Activated T-helper 9 cell treated with anti-CD3 and anti-CD28 coated beads, Interleukin-2, amount 50 U/mL, for 16 hours (primary cell): ENCODE results near the gene MRPL42.

Experiments used
- DNase-seq: peaks from one replicate; pipeline ENCODE4 v3.0.0-alpha.2; 2020; ENCODE audit warnings: low read depth

The MRPL42 gene

DNA sequence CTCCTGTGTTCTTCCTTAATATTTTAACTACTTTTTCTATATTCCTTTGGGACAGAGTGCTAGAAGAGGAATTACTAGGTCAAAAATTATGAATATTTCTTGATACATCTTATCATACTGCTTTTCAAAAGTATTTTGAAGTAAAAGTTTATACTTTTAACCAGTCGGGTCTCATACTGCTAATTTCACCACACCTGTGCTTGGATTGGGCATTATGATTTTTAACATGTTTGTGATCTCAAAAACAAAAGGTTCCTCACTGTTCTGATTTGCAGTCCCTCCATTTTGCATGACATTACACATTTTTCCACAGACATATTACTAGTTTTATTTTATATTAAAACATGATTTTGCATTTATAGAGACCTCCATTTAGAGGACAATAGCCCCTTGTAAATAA, 32.9 kb downstream of the MRPL42 start:
- DNase-seq = no peak

DNA sequence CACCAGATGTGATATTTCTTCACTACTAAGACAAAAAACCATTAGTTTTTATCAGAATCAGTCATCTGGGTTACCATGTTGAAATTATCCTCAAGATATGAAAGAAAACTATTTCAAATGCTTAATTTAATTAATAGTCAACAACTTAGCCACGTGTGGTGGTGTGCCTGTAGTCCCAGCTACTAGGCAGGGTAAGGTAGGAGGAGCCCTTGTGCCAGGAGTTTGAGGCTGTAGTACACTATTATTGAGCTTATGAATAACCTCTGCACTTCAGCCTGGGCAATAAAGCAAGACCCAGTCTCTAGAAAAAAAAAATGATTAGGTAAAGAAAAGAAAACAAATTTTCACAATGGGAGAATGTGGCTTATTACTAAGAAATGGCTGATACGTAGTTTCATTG, 33.4 kb downstream of the MRPL42 start:
- no peak for DNase-seq

DNA sequence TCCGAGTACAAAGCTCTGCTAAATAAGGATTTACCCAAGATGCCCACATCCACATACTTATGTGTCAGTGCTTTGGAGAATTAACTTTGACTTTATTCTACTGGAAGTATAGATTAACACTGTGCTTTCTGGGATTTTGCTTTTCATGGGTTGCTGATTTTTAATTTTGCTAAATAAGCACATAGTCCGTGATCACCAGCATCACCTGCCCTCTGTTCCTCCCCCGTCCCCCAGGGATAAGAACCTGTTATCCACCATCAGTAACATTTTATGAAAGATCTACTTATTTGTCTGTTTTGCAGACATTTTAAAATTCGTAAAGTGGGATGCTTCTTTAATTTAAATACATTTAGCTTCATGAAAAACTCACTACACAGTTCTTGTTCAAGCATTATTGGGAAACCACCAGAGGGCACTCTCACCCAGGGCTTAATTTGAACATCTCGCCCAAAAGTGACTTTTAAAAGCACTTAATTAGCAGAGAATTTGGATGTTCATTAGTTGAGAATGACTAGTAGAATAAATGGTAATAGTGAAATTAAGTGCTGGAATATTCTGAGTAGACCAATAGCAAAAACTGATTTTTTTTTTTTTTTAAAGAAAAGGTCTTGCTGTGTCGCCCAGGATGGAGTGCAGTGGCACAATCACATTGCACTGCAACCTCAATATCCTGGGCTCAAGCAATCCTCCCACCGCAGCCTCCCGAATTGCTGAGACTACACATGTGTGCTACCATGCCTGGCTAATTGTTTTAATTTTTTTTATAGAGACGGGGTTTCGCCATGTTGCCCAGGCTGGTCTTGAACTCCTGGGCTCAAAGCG, 35.7 kb downstream of the MRPL42 start:
- peak; percentile 36 for DNase-seq

DNA sequence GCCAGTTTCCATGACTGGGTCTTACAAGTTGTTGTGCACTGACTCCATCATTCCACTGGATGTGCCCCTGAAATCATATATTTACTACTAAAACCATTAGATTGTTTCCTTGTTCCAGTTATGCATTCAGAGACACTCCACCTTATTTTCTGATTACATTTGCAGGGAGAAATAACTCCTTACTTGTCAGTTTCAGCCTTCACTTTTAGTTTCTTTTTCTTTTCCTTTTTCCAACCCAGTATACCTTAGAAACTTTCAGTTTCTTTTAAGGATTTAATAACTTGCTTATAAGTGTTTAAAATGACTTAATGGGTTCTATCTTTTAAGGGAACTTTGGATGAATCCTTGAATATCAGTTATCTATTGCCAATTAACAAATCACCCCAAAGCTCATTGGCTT, 39.9 kb downstream of the MRPL42 start:
- DNase-seq = no peak

DNA sequence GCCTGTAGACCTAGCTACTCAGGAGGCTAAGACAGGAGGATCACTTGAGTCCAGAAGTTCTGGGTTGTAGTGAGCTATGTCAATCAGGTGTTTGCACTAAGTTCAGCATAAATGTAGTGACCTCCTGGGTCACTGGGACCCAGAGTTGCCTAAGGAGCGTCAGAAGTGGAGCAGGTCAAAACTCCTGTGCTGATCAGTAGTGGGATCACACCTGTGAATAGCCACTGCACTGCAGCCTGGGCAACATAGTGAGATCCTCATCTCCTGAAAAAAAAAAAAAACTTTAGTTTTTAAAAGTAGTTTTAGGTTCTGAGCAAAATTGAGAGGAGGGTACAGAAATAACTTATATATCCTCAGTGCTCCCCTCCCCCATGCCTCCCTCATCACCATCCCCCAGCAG, 42.2 kb downstream of the MRPL42 start:
- DNase-seq = no peak

DNA sequence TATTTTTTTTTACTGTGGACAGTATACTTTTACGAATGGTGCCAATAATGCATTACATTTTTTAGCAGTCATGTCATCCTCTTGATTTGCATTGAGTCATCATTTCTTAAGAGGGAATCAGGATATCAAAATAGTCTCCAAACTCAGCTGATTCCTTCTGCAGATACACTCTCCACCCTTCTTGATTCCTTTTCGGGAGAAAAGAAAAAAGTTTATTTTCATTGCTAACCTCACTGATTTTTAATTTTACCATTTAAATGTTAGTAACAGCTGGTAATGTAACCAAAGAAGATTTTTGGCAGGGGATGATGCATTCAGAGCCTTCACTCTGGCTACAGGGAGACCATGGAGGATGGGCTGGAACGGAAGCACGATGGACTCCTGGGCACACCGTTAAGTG, 47.5 kb downstream of the MRPL42 start:
- no peak for DNase-seq

DNA sequence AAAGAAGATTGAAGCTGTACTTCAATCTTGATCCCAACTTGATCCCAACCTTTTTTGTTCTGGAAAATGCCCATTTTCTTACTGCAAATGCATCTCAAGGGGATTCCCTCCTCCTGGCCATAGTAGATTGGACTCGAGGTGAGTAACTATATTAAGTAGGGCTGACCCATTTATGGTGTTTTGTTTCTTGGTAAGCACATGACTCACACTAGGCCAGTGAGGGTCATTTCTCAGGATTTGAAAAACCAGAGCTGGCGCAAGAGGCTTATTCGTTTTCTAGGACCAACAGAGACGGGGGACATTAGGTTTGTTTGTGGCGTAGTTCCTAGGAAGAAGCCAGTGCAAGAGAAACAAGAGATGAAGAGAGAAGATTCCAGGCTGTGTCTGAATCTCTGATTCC, 51.4 kb downstream of the MRPL42 start:
- no peak for DNase-seq

DNA sequence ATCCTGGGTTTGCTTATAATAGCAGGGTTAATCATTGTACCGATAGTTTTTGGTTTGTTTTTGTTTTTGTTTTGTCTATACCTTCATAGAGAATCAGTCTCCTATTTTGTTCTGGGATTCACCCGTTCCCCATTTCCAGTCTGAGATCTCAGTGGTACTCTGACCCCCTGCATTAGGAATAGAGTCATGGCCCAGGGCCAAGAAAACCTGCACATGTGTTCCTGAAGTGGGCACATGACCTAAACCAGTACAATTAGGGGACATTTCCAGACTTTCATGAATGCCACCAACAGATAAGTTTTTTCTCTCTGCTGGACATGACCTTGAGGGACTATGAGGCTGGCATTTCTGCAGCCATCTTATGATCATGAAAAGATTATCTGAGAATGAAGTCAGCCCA, 52.5 kb downstream of the MRPL42 start:
- no peak for DNase-seq

DNA sequence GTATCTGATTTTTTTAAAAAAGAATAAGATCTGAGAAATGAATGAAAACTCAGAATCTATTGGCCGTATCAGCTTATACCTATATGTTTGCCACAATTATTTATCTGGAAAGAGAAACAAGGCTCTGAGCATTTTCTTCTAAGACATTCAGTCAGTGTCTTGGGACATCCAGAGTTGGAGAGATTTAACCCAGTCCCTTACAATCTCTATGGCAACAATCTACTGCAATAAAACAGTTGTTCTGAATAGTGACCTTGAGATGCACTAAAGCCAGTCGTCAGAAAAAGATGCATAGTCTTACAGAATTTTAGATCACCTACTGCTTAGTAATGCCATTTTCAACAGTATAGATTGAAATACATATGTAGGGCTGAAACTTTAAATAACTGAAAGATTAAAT, 53.1 kb downstream of the MRPL42 start:
- DNase-seq = no peak

DNA sequence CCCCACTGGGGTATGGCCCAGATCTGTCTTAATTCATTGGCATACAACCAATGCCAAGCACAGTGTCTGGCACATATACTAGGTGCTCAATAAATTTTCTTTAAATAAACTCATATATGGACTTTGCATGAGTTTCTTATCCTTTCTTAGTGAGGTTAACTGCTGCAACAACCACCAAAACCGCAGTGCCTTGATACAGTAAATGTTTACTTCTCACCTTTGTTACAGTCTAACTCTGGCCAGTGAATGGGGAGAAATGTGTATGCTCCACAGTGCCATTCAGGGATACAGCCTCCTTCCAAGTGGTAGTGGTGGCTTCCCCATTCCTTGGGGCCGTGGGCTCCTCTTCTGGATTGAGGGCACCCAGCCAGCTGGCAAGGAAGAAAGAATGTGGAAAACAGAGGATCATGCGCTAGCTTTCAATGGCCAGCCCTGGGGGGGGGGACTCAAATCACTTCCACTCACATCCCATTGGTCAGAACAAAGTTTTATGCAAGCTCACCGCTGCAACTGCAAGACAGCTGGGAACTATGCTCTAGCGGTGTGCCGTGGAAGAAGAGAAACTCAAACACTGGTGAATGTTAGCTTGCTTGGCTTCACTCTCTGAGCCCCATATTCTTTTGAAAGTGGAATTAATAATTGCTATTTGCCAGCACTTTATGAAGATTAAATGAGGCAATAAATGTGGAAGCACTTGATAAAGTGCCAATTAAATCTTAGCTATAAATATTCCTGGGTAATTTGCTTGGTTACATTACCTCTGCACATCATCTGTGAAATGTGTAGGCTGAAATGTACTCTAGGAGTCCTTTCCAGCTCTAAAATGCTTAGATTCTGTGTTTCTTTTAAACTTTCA, 54.1 kb downstream of the MRPL42 start:
- no peak for DNase-seq

DNA sequence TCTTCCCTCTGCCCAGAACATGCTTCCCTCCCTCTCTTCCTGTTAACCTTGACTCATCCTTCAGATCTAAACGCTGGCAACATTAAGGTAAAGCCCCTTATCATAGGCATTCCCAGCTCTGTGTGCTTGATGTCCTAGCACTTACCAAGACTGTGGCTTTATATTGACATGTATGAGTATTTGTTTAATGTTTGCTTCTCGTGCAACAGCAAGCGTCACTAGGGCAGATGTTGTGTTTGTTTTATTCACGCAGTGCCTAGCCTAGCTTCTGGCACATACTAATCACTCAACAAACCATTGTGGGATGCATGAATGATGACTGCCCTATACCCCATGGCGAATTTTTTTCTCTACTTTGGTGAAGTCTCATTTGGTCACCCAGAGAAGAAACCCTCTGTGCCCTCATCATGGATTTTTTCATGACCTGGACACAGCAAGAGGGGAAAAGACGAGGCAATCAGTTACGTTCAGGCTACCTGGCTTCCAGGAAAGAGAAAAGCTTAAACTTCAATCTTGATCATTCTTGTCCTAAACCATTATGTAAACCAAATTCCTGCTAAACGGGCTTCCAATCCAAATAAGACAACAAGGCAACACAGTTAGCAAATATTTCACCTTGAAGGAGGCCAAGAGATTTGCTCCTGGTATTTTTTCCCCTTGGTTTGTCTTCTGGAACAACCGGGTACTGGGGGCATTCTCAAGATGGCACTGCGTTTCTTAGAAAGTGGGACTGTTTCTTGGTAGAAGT, 57.2 kb downstream of the MRPL42 start:
- DNase-seq = no peak

DNA sequence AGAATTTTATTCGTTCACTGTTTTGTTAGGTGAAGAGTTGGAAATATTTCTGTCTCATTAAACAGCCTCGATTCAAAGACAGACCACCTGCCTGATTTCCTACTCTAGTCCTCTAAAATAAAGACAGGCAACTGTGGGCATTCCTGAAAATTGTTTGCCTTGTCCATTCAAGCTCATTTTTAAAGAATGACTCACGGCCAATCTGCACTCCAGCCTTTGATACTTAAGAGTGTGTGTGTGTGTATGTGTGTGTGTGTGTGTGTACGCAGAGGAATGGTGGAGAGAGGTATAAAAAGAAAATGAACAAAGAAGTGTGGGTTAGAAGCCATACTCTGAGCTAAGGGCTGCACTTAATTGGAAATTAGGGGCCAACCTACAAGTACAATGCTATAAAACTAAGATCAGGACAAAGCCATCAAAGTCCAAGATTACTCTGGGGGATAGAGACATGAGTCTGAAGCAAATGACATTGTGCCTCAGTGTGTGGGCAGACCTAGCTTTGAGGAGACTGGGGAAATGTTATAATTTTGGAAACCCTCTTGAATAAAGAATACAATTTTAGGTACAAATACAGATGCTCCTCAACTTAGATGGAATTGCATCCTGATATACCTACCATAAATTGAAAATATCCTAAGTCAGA, 59.6 kb downstream of the MRPL42 start:
- DNase-seq = no peak

DNA sequence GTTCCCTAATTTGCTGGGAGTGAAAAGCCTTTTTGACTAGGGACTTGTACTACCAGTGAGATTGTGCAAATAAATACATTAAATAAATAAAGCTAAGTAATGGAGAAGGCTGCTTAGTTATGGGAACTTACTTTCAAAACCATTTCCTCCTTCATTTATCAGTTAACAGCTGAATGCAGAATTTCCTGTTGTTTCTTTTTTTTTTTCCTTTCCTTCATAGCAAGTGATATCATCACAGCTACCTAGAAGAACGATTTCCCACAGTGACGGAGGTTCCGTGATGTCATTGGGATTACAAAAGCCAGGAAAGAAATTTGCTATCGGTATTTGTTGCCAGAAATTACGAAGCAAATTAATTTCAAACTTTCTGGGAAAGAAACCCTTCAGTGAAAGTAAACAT, 63.0 kb downstream of the MRPL42 start:
- no peak for DNase-seq

DNA sequence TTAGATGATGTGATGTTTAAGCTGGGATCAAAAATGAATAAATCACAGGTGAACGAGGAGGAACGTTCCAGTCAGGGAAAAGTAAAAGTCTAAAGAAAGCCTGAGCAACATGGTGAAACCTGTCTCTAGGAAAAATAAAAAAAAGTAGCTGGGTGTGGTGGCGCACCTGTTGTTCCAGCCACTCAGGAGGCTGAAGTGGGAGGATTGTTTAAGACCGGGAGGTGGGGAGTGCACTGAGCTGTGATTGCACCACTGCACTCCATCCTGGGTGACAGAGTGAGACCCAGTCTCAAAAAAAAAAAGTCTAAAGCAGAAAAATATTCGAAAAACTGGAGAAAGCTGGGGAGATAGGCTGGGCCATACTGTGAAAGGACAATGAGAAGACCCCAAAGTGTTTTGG, 66.0 kb downstream of the MRPL42 start:
- no peak for DNase-seq

DNA sequence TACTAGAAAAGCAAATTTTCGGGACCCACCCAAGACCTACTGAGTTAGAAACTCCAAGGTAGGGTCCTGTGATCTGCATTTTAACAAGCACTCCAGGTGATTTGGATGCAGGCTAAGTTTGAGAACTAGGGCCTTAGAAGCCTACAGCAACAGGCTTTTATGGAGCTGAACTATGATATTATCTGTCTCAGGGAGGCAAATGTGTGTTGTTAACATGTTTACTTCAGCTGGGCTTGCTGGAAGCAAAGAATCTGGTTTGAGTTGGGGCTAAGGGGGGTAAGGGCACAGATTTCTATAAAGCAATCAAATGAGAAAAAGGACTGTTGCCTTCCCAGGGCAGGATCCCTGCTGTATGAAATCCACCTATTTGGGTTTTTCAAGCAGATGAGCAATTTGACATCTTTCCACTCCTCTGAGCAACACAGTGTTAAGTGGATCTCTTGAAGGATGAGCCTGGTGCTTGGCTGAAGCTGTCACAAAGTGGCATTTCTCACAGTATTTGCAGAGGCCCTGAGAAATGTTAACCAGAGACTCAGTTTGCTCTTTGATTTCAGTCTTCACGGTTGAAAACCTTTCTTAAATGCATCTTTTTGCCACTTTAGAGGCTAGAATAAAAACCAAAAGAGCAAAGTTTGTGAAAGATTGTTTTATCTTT, 68.9 kb downstream of the MRPL42 start:
- DNase-seq = no peak

DNA sequence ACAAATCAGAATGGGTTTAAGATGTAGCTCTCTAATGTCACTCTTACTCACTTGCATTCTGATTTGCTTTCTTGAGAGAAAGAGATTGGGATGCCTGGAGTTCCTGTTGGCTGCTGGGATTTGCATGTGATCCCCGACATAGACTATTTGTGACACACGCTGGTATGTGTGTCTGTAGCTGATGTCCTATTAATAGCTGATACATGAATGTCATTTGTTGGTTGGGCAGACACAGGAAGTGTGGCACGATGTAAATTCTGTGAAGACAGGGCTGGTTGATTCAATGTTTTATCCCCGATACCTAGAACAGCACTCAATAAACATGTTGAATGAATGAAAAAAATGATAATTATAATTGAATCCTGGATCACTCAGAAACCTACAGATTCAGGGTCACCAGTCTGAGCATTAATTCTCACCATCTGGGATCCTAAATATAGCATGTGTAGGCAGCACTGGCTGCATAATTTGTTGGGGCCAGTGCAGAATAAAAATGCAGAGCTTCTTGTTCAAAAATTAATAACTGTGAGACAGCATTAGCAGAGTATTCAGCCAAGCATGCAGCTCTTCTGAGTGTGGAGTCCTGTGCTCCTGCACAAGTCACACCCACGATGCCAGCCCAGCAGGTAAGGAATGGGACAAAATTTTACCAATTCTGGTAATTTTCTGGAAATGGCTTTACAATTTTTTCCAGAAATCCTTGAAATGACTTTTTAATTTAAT, 69.6 kb downstream of the MRPL42 start:
- DNase-seq = no peak

DNA sequence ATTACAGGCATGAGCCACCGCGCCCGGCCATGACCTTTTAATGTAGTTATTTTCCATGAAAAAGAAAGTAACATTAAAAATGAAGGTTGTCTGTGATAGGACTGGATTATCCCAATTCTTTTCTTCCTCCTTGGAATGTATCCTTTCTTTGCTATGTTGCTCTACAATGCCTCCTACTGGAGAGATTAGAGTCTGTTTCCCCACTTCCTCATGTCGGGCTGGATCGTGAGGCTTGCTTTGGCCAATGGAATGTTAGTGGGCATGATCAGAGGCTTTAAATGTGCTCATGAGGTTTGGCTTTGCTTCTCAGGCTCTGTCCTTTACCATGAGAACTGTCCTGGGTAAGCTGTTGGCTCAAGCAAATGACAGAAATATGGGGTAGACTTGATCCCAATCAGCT, 70.5 kb downstream of the MRPL42 start:
- no peak for DNase-seq

DNA sequence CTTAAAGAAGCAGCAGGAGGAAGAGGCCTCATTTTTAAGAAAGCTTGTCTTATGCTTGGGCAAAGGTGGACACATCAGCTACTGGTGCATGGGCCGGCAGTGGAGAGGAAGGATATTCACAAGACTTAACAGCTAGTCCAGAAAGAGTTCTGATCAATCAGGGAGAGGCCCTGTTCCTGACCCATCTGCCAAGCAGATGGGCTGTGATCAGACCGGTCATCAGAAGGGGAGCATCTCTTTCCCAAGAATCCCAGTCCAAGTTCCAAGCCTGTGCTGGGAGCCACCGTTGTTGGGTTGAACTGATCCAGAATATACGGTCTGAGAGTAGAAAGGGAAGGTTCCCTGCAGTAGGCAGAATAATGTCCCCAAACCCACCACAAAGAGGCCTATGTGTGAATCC, 72.5 kb downstream of the MRPL42 start:
- no peak for DNase-seq

DNA sequence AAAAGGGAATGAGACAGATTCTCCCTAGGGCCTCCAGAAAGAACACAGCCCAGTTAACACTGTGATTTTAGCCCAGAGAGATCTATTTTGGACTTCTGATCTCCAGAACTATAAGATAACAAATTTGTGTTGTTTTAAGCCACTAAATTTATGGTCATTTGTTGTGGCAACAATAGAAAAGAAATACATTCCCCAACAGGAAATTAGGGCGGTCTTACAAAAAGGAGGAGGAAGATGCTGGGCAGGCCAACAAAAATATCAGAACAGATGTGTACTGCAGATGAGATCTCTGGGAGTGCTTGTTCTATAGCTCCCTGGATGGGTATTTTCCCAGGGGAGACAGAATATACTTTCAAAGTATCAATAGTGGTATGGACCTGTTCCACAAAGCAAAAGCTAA, 73.2 kb downstream of the MRPL42 start:
- DNase-seq = no peak

DNA sequence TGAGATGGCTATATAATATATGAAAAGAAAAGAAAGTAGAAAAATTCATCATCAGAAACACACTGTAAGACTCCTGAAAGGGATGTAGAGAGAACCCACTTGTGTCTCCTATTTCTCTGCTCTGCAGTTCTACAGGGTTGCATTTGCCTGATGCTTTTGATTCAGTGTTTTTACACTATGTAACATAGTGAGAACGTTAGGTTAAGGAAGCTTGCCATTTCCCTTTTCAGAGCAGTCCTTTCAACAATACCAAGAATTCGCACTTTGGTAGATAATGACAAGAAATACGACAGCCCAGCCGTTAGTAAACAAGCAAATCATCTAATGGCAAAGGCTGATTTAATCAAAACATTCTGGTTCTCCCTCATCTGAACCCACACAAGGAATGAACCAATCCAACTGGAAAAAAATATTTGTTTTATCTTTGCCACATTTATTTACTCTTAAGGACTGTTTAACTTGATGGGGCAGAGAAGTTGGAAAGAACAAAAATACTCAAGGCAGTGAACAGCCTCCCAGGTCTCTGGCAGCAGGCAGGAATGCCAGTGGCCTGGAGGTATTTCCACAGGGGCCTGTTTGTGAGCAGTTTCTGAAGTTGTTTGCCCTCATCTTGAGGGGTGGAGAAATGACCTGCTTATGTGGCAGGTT, 74.4 kb downstream of the MRPL42 start:
- DNase-seq = no peak

DNA sequence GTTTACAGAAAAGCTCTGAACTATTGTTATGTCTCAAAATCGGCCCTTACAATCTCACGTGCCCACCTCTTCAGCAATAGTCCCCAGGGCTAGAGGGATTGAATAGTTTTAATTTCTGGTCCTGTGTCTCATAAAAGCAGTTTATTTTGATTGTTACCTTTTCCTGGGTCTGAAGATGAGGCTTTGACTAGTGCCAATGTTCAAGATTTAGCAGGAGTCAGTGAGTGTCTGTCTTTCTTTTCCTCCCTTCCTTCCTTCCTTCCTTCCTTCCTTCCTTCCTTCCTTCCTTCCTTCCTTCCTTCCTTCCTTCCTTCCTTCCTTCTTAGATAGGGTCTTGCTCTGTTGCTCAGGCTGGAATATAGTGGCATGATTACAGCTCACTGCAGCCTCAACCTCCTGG, 80.5 kb downstream of the MRPL42 start:
- no peak for DNase-seq
